GM19324 (cell line): Measurements from ENCODE around the gene ACER3.
"Not testable (repeated sequence)": the region's sequence is repeated elsewhere in the genome, so short reads cannot be mapped to it uniquely, and the experiment has no call there.

ENCODE experiments used
- ATAC-seq: cut with Tn5 transposase; IDR thresholded peaks from one replicate; pipeline ENCODE4 v1.9.1; 2021; ENCODE audit warnings: mild to moderate bottlenecking, moderate library complexity; ENCODE audit not compliant: unreplicated experiment, low FRiP score

ACER3 gene

GRCh38 chr11:76835928-76836612 lies 24.6 kb upstream of the ACER3 start:
- no peak for ATAC-seq

DNA sequence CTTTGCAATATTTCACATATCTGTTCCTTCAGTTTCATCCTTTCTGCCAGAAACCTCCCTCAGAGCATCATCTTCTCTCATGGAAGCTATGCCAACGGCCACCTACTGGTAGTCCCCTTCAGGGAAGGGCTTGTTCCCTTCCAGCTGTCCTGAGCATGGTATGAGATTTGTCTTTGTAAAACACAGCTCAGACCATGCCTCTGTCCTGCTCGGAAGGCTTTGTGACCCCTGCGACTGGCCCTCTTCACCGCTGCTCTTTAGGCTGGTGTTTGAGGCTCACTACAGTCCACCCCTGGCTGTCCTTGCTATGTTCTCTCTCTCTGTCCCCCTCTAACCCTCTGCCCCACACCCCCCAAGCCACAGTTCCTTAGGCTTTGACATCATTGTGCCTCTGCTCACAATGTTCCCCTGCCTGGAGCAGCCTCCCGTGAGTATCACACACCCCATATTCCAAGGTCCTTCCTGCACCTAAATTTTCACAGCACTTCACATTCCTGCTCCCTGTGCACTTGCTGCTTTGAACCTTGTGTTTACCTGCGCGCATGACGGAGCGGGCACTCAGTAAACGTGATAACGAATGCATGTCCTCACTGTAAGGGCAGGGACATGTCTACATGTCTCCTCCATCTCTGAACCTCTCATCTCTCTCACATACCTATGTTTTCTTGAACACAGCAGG lies 24.0 kb upstream of the ACER3 start:
- no peak for ATAC-seq

GRCh38 chr11:76837696-76838677 lies 22.7 kb upstream of the ACER3 start:
- no peak for ATAC-seq

- ATAC-seq: no peak
These were observed 22.0 kb upstream of the ACER3 start for GRCh38 chr11:76838678-76839068.

GRCh38 chr11:76839311-76839710 lies 21.4 kb upstream of the ACER3 start:
- no peak for ATAC-seq

DNA sequence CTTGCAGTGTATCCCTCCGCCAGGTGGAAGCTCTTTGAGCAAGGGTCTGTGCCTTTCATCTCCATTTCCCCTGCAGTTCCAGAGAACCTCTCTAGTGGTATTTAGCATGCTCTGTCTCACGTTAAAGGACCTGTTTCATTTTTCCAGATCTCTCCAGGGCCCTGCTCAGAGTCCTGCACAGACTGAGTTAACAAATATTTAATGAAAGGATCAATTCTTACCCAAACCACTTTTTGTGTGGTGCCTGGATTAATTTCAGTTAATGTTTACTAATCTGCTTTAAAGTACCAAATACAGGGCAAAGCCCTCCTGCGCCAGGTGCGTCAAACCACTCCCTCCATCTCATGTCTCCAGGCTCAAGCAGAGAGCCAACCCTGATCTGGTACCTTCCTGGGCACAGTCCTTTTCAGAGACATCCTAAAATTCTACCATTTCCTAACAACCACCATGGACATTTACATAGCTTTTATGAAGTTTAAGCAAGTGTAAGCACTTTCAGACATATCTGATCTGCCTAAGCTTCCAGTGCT lies 18.7 kb upstream of the ACER3 start:
- ATAC-seq: no peak

DNA sequence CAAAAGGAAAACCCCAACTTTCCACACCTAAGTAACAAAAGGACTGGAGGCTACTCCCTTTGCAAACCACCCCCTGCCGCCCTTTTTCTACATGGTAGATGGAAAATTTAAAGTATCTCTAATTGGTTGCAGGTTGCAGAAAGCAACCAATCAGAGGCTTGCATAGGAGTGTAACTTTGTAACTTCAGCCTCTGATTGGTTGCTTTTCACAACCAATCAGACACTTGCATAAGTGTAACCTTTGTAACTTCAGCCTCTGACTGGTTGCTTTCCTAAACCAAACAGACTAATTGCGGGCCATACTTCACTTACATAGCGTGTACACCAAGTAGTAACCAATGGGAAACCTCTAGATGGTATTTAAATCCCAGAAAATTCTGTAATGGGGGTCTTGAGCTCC lies 16.8 kb upstream of the ACER3 start:
- ATAC-seq: no peak

DNA sequence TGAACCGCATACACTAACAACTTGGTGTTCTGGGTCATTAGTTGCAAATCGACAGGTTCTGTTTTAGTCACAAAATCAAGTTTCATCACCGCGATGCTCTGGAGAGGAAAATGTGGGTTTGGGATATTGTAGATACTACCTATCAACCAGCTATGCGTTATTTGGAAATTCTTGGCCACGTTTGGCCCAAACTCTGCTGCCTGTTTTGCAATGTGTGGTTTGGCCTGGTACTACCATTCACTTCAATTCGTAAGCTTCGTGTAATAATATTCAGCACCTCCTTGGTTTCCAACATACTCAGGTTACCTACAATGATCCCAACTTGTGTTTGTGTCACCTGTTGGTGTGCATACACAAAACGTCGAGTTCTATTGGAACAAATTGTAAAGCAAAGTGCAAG lies 16.2 kb upstream of the ACER3 start:
- ATAC-seq: no peak

DNA sequence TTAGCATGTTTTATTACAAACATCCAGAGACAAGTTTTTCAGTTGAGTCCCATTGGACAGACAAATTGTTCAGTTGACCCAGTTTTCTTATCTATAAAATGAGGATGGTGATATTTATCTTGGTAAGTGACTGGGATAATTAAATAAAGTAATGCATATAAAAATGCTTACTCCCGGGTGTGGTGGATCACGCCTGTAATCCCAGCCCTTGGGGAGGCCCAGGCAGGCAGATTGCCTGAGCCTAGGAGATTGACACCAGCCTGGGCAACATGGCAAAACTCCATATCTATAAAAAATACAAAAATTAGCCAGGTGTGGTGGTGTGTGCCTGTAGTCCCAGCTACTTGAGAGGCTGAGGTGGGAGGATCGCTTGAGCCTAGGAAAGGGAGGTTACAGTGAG lies 15.6 kb upstream of the ACER3 start:
- ATAC-seq: no peak

- no peak for ATAC-seq
These were observed 14.3 kb upstream of the ACER3 start for GRCh38 chr11:76846441-76846840.

- no peak for ATAC-seq
These were observed 11.3 kb upstream of the ACER3 start for GRCh38 chr11:76849376-76849775.

DNA sequence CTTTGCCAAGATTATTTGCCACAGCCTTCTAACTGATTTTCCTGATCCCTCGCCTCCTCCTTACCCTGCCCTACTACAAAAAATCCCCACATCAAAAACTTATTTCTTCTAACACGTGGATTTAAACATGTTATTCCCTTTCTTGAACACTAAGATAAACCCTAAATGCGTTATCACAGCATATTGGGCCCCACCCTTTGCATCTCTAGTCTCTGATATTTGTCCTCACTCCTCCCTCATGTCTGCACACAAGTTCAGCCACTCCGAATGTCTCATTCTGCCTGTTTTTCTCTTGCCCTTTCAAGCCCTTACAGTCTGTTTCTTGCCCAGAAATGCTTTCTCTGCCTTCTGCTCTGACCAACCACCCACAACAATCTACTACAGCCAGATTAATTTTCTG lies 10.6 kb upstream of the ACER3 start:
- ATAC-seq: no peak

DNA sequence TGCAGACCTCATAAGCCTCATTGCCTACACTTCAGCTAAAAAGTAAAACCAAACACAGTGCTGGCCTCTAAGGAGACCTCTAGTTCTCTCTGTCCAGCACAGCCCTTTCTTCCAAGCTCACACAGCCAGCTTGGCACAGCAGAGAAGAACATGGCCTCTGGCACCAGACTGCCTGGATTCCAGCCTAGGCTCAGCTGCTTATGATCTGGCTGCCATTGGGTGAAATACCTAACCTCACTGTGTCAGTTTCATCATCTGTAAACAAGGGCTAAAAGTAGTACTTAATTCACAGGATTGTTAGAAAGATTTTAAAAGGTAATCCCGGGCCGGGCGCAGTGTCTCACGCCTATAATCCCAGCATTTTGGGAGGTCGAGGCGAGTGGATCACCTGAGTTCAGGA lies 9.9 kb upstream of the ACER3 start:
- ATAC-seq: no peak

GRCh38 chr11:76854709-76855108 lies 6.0 kb upstream of the ACER3 start:
- ATAC-seq: no peak

GRCh38 chr11:76855670-76856069 lies 5.0 kb upstream of the ACER3 start:
- not testable (repeated sequence) for ATAC-seq

DNA sequence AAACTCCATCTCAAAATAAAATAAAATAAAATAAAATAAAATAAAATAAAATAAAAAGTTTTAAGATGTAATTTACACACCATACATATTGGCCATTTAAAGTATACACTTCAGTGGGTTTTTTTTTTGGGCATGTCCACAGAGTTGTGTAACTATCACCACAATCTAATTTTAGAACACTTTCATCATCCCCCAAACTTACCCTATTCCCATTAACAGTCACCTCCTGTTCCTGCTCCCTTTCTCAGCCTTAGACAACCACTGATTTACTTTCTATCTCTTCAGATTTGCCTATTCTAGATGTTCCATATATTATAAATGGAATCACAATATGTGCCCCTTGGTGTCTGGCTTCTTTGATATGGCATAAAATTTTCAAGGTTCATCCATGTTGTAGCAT lies 4.6 kb upstream of the ACER3 start:
- ATAC-seq: no peak

DNA sequence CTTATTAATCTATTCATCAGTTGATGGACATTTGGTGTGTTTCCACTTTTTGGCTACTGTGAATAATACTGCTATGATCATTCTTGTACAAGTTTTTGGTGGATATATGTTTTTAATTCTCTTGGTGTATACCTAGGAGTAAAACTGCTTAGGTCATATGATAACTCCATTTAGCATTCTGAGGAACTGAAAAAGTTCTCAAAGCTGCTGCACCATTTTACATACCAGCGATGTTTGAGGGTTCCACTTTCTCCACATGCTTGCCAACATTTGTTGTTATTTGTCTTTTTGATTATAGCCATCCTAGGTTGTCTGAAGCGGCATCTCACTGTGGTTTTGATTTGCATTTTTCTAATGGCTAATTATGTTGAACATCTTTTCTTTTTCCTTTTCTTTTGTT lies 4.1 kb upstream of the ACER3 start:
- ATAC-seq: no peak

GRCh38 chr11:76857781-76858410 lies 2.8 kb upstream of the ACER3 start:
- no peak for ATAC-seq

DNA sequence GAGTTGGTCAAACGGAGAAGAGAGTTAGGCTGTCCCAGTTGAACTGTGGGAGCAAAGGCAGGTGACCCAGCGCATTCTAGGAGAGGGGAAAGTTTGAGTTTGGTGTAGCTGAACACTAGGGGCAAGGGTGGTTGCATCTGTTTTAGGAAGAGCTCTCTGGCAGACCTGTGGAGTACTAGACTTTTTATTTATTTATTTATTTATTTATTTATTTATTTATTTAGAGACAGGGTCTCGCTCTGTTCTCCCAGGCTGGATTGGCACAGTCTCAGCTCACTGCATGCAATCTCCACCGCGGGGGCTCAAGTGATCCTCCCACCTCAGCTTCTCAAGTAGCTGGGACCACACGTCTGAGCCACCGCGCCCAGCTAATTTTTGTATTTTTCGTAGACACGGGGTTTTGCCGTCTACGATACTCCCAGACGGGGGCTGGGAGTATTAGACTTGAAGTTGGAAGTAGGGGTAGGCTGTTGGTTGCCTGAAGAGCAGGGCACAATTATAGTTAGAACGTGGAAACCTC lies 950 bp upstream of the ACER3 start:
- no peak for ATAC-seq

DNA sequence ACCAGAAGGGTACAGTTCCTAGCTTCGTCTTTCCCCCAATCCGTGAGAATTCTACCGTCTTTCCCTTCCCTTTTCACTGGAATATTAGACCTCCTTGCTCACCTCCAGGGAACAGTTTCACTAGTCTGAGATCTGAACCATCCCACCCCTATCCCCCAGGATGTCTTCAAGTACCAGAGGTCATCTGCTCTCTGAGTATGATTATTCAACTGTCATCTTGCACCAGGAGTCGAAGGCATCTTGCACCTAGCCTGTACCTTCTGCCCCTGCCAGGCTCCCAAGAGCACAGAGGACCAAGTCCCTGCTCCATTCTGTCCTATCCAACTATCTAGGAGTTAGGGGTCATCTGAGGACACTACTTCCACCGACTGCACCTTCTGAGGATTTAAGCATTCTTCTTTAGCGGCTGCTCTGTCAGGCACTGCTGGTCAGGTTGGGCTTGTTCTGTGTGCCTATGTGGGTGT lies 804 bp downstream of the ACER3 start:
- ATAC-seq: no peak
